Measurements from ENCODE around the gene STARD7. TPM values are rescaled to one million over a fixed set of nuclear protein-coding genes. Genes with fewer than 3 reads are reported as not detected.
"Not testable (repeated sequence)": the region's sequence is repeated elsewhere in the genome, so short reads cannot be mapped to it uniquely, and the experiment has no call there.

STARD7 gene
- total RNA-seq, 1 experiment from 2014 or later, result 224 TPM

- no peak for DNase-seq
- H3K9me3 Mint-ChIP-seq (ENCODE audit: unreplicated experiment), result no peaks in the 10 kb centered on the region
- ChIA-PET CTCF (interaction anchor here (1.3 kb wide), 1 partner anchor 32 kb away, joined by 3 read pairs; no protein-coding TSS in a partner anchor), POLR2A (interaction anchor here (1.1 kb wide), 1 partner anchor 66 kb away, joined by 3 read pairs; the partner anchor contains the start of gene STARD7)
- no TSS peak for BruUV-seq (replicated peaks)
- Histone ChIP-seq H3K4me3 (ENCODE audit: low read depth, low read length) (no peak overlapping the region), H3K4me1 (peaks cover 18% of the 10 kb centered on the region), H3K27me3 (replicated peaks; ENCODE audit: control insufficient read depth, insufficient read depth, low read length) (no peaks in the 10 kb centered on the region), H3K9me3 (no peaks in the 10 kb centered on the region), H3K36me3 (ENCODE audit: control insufficient read depth, insufficient read depth, low read length) (peaks cover 2% of the 10 kb centered on the region; the same call in 1 of the 2 replicates)
- no peak overlapping the region for H3K27ac Mint-ChIP-seq (ENCODE audit: unreplicated experiment)
- peaks cover 26% of the 10 kb centered on the region for H3K36me3 Mint-ChIP-seq (ENCODE audit: insufficient read depth, unreplicated experiment)
- no peaks in the 10 kb centered on the region for H3K27me3 Mint-ChIP-seq (ENCODE audit: insufficient read depth, unreplicated experiment)
- TF ChIP-seq, protein P1, sequence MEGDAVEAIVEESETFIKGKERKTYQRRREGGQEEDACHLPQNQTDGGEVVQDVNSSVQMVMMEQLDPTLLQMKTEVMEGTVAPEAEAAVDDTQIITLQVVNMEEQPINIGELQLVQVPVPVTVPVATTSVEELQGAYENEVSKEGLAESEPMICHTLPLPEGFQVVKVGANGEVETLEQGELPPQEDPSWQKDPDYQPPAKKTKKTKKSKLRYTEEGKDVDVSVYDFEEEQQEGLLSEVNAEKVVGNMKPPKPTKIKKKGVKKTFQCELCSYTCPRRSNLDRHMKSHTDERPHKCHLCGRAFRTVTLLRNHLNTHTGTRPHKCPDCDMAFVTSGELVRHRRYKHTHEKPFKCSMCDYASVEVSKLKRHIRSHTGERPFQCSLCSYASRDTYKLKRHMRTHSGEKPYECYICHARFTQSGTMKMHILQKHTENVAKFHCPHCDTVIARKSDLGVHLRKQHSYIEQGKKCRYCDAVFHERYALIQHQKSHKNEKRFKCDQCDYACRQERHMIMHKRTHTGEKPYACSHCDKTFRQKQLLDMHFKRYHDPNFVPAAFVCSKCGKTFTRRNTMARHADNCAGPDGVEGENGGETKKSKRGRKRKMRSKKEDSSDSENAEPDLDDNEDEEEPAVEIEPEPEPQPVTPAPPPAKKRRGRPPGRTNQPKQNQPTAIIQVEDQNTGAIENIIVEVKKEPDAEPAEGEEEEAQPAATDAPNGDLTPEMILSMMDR (IDR thresholded peaks at IDR 0.05; ENCODE audit: insufficient read depth in 1 of 2, low read depth in 1 of 2, low read length in 1 of 2, severe bottlenecking in 1 of 2, unreplicated experiment in 1 of 2), result no peak
- intact Hi-C loops (cut with micrococcal nuclease; ENCODE audit: unreplicated experiment), result no loop called here
- H3K4me1 Mint-ChIP-seq (ENCODE audit: low read depth, unreplicated experiment), result peaks cover 6% of the 10 kb centered on the region
- no peak overlapping the region for H3K4me3 Mint-ChIP-seq (ENCODE audit: unreplicated experiment)
Measured at GRCh38 chr2:96142217-96143113, 66.2 kb downstream of the STARD7 start.

- H3K27ac Mint-ChIP-seq (ENCODE audit: unreplicated experiment); DNase-seq; H3K27me3 Mint-ChIP-seq (ENCODE audit: insufficient read depth, unreplicated experiment); H3K36me3 ChIP-seq (ENCODE audit: control insufficient read depth, insufficient read depth, low read length); H3K4me3 ChIP-seq (ENCODE audit: low read depth, low read length); H3K4me3 Mint-ChIP-seq (ENCODE audit: unreplicated experiment); H3K9me3 Mint-ChIP-seq (ENCODE audit: unreplicated experiment); H3K9me3 ChIP-seq; H3K4me1 Mint-ChIP-seq (ENCODE audit: low read depth, unreplicated experiment); BruUV-seq (replicated peaks); CTCF ChIA-PET; H3K27me3 ChIP-seq (replicated peaks; ENCODE audit: control insufficient read depth, insufficient read depth, low read length); intact Hi-C loops (cut with micrococcal nuclease; ENCODE audit: unreplicated experiment); POLR2A ChIA-PET: not testable (repeated sequence)
- H3K36me3 Mint-ChIP-seq (ENCODE audit: insufficient read depth, unreplicated experiment), result peaks cover 26% of the 10 kb centered on the region
- peaks cover 18% of the 10 kb centered on the region for H3K4me1 ChIP-seq
Measured at GRCh38 chr2:96141624-96141967, 67.0 kb downstream of the STARD7 start.

DNA sequence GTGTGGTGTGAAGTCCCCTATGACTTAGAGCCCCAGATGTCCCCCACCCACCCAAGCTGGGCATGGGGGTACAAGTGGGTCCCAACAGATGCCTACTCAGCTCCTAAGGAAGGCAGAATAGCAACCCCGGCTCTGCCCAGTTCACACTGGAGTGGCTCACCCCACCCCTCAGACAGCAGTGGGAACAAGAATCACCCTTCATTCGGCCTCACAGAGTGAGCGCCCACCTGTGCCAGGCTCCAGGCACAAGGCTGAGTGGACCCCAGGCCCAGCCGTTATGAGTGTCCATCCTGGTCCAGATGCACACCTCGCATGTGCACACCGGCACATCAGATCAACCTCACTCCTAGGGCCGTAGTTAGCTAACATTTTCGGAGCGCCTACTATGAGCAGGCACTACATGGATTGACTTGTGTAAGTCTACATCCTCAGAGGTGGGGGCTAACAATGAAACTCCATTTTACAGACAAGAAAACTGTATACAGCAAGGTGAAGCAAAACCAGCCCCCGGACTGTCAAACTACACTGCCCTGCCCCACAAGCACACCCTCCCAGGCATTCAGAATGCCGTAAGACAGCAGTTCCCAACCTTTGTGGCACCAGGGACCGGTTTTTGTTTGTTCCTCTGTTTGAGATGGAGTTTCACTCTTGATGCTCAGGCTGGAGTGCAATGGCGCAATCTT, 67.5 kb downstream of the STARD7 start:
- H3K9me3 ChIP-seq, result no peaks in the 10 kb centered on the region
- TF ChIP-seq, protein P1 (IDR thresholded peaks at IDR 0.05; ENCODE audit: insufficient read depth in 1 of 2, low read depth in 1 of 2, low read length in 1 of 2, severe bottlenecking in 1 of 2, unreplicated experiment in 1 of 2), result no peak

More for the DNA sequence above, 67.5 kb downstream of the STARD7 start:
- Histone ChIP-seq H3K4me1 (peaks cover 16% of the 10 kb centered on the region), H3K4me3 (ENCODE audit: low read depth, low read length) (no peak overlapping the region), H3K36me3 (ENCODE audit: control insufficient read depth, insufficient read depth, low read length) (peaks cover 2% of the 10 kb centered on the region; the same call in 1 of the 2 replicates), H3K27me3 (replicated peaks; ENCODE audit: control insufficient read depth, insufficient read depth, low read length) (no peaks in the 10 kb centered on the region)
- BruUV-seq (replicated peaks), result no TSS peak
- ChIA-PET POLR2A (no interaction called here), CTCF (interaction anchor here (0.9 kb wide), 2 partner anchors 33 to 126 kb away, joined by 4 to 15 read pairs; no protein-coding TSS in a partner anchor)
- H3K9me3 Mint-ChIP-seq (ENCODE audit: unreplicated experiment), result no peaks in the 10 kb centered on the region
- H3K4me1 Mint-ChIP-seq (ENCODE audit: low read depth, unreplicated experiment), result peaks cover 6% of the 10 kb centered on the region
- no peak overlapping the region for H3K27ac Mint-ChIP-seq (ENCODE audit: unreplicated experiment)
- no peak overlapping the region for H3K4me3 Mint-ChIP-seq (ENCODE audit: unreplicated experiment)
- peaks cover 26% of the 10 kb centered on the region for H3K36me3 Mint-ChIP-seq (ENCODE audit: insufficient read depth, unreplicated experiment)
- intact Hi-C loops (cut with micrococcal nuclease; ENCODE audit: unreplicated experiment), result no loop called here
- no peak for DNase-seq
- peaks cover under 1% of the 10 kb centered on the region for H3K27me3 Mint-ChIP-seq (ENCODE audit: insufficient read depth, unreplicated experiment)
